HG02938 (cell line): ENCODE data around the gene LGALS14.

ENCODE experiments used
- ATAC-seq: cut with Tn5 transposase; IDR thresholded peaks from one replicate; pipeline ENCODE4 v1.9.1; 2021; ENCODE audit warnings: mild to moderate bottlenecking, moderate library complexity; ENCODE audit not compliant: unreplicated experiment

LGALS14 gene

DNA sequence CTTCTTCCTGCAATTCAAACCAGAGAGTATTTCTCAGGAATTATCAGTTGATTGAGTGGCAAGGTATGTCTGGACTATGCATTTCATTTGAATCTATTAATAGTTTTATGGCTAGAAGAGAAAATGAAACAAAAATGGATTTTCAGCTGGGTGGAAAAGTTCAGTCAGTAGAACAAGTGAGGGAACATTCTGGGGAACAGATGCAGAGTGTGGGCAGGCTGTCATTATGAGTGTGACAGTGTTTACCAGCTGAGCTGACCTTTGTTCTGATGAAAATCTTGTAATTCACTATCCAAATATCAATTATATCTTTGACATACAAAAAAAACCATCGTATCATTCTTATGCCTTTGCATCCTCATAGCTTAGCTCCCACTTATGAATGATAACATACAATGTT is 36.1 kb downstream of the LGALS14 start:
- ATAC-seq, result no peak

DNA sequence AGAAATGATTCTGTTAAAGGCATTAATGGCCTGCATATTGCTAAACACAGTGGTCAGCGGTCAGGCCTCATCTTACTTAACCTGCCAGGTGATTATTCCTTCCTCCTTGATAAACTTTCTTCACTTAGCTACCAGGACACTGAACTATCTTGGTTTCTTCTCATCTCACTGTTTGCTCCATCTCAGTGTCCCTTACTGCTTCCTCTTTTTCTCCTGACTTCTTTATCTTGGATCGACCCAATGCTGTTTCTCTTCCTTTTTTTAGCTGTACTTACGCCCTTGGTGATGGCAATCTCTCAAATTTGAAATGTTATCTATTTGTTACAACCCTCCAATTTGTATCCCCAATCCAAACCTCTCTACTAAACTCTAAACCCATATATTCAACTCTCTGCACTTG is 41.4 kb downstream of the LGALS14 start:
- no peak for ATAC-seq

DNA sequence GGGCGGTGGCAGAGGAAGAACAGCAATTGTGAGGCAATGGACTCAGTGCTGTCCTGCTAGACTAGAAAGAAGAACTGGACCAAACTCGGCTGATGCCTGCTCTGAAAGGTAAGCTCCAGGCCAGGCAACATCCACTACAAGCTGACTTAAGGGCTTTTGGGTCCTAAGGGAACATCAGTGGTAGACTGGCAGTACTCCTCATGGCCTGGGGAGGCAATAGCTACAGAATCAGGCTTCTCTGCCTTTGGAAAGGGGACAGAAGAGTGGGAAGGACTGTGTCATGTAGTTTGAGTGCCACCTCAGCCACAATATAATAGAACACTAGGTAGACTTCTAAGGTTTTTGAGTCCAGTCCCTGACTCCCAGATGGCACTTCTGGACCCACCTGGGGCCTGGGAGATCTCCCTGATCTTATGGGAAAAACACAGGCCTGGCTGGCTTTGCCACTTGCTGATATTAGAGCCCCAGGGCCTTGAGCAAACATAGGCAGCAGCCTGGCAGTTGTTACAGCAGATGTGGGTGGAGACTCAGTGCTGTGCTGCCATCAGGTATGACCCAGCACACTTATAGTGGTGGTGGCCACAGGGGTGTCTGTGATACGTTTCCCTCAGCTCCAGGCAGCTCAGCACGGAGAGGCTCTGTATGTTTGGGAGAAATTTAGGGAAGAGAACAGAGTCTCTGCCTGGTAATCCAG is 42.7 kb downstream of the LGALS14 start:
- ATAC-seq, result no peak

DNA sequence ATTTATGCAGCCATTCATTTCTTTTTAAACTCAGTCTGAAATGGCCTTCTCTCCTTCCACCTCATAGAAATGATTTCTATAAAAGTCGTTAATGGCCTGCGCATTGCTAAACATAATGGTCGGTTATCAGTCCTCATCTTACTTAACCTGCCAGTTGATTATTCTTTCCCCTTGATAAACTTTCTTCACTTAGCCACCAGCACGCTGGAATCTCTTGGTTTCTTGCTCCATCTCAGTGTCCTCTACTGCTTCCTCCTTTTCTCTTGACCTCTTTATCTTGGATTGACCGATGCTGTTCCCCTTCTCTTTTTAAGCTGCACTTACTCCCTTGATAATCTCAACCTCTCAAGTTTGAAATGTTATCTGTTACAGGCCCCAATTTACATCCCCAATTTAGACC is 45.7 kb downstream of the LGALS14 start:
- ATAC-seq, result no peak

DNA sequence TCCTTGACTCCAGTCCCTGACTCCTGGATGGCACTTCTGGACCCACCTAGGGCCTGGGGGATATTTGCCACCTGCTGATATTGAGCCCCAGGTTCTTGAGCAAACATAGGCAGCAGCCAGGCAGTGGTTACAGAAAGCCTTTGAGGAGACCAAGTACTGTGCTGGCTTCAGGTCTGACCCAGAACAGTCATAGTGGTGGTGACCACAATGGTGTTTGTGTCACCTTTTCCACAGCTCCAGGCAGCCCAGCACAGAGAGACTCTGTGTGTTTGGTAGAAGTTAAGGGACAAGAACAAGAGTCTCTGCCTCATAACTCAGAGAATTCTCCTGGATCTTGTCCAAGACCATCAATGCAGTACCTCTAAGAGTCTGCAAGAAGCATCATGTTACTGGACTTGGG is 48.1 kb downstream of the LGALS14 start:
- ATAC-seq, result no peak

DNA sequence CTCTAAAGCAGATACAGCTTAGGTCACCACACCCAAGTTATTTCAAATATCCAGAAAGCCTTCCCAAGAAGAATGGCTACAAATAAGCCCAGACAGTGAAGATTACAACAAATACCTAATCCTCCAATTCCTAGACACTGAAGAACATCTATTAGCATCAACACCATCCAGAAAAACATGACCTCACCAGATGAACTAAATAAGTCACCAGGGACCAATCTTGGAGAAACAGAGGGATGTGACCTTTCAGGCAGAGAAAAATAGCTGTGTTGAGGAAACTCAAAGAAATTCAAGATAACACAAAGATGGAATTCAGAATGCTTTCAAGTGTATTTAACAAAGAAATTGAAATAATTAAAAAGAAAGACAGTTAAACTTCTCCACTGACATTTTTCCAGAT is 48.5 kb downstream of the LGALS14 start:
- no peak for ATAC-seq

DNA sequence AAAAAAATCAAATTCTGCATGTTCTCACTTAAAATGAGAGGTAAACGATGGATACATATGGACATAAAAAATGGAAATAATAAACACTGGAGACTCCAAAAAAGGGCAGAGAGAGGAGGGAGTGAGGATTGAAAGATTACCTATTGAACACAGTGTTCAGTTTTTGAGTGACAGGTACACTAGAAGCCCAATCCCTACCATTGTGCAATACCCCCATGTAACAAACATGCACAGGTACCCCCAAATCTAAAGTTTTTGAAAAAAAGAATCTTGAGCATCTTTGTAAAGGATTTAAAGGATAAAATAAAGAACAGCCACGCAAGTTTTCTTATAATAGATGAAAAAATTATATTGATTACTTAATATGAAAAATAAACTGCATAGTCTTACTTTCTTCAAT is 50.3 kb downstream of the LGALS14 start:
- ATAC-seq, result no peak

DNA sequence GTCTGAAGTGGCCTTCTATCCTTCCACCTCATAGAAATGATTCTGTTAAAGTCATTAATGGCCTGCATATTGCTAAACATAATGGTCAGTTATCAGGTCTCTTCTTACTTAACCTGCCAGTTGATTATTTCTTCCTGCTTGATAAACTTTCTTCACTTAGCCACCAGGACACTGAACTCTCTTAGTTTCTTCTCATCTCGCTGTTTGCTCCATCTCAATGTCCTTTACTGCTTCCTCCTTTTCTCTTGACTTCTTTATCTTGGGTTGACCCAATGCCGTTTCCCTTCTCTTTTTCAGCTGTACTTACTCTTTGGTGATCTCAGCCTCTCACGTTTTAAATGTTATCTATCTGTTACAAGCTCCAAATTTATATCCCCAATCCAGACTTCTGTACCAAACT is 50.7 kb downstream of the LGALS14 start:
- ATAC-seq, result no peak
